DND-41 (cell line): ENCODE data around the gene FGFR3.

Source experiments
- ATAC-seq: fragments of 200-7000 bp; cut with Tn5 transposase; 3 replicates; pipeline ENCODE4 v1.9.1; 2021; ENCODE audit warnings: low read depth; ENCODE audit not compliant: insufficient read depth
- DNase-seq: peaks from one replicate; pipeline ENCODE4 v3.0.0-alpha.2; 2020
- H2AFZ ChIP-seq: 2 replicates; pipeline ENCODE4 v1.6.0; 2012; ENCODE audit warnings: low read depth, low read length
- H3K27ac ChIP-seq: 2 replicates; pipeline ENCODE4 v1.5.1; 2012; ENCODE audit warnings: low read length, inconsistent platforms
- H3K27me3 ChIP-seq: fragments of 200-600 bp; sonication (generic); 2 replicates; pipeline ENCODE4 v1.6.0; 2012; ENCODE audit warnings: low read length, mild to moderate bottlenecking, inconsistent platforms; ENCODE audit not compliant: insufficient read depth, poor library complexity
- H3K36me3 ChIP-seq: 2 replicates; pipeline ENCODE4 v1.5.1; 2012; ENCODE audit warnings: low read length, inconsistent platforms; ENCODE audit not compliant: insufficient read depth
- H3K4me1 ChIP-seq: 2 replicates; pipeline ENCODE4 v1.5.1; 2012; ENCODE audit warnings: mild to moderate bottlenecking, low read length; ENCODE audit not compliant: insufficient read depth
- H3K4me2 ChIP-seq: 2 replicates; pipeline ENCODE4 v1.6.0; 2012; ENCODE audit warnings: mild to moderate bottlenecking, moderate library complexity, low read length, inconsistent platforms; ENCODE audit not compliant: insufficient read depth
- H3K4me3 ChIP-seq, 2 experiments: fragments of 200-600 bp in 1 of 2; shearing (Covaris generic) in 1 of 2; 2 replicates each; pipeline ENCODE4 v1.5.1; 2012 to 2016; ENCODE audit warnings: inconsistent platforms in 2 of 2, low read length in 2 of 2, mild to moderate bottlenecking in 2 of 2, low read depth in 1 of 2, moderate library complexity in 1 of 2
- H3K79me2 ChIP-seq: 2 replicates; pipeline ENCODE4 v1.6.0; 2012; ENCODE audit warnings: low read length, inconsistent platforms; ENCODE audit not compliant: insufficient read depth
- H3K9ac ChIP-seq: 2 replicates; pipeline ENCODE4 v1.6.0; 2012; ENCODE audit warnings: low read depth, mild to moderate bottlenecking, inconsistent platforms, low read length, moderate library complexity
- H3K9me3 ChIP-seq: 2 replicates; pipeline ENCODE4 v1.5.1; 2012; ENCODE audit warnings: low read length, moderate library complexity, mild to moderate bottlenecking, inconsistent platforms; ENCODE audit not compliant: insufficient read depth, severe bottlenecking
- H4K20me1 ChIP-seq: 2 replicates; pipeline ENCODE4 v1.6.0; 2012; ENCODE audit warnings: low read length; ENCODE audit not compliant: insufficient read depth
- CTCF ChIP-seq: IDR thresholded peaks from 2 replicates; pipeline ENCODE4 v1.5.1; 2012; ENCODE audit warnings: borderline replicate concordance, low read length, moderate library complexity, mild to moderate bottlenecking; ENCODE audit not compliant: poor library complexity, severe bottlenecking; ENCODE audit errors: extremely low read depth
- EZH2 ChIP-seq: IDR thresholded peaks from 3 replicates; pipeline ENCODE4 v1.6.1; 2012; ENCODE audit warnings: borderline replicate concordance, low read depth, mild to moderate bottlenecking, moderate library complexity, low read length, inconsistent platforms; ENCODE audit not compliant: severe bottlenecking

Gene FGFR3

GRCh38 chr4:1763070-1763549 lies 30.0 kb upstream of the FGFR3 start:
- no peaks in the 10 kb centered on the region for H3K9me3 ChIP-seq
- DNase-seq (no peak), ATAC-seq (no peak)
- H3K36me3 ChIP-seq: no peaks in the 10 kb centered on the region
- TF ChIP-seq CTCF: no peak
- TF ChIP-seq EZH2: no peak
- H3K4me1 ChIP-seq: no peaks in the 10 kb centered on the region
- no peak overlapping the region for H3K9ac ChIP-seq
- H4K20me1 ChIP-seq: peaks cover 3% of the 10 kb centered on the region; the same call in 1 of the 2 replicates
- H3K4me3 ChIP-seq: no peak overlapping the region
- H3K79me2 ChIP-seq: no peaks in the 10 kb centered on the region
- no peak overlapping the region for H3K27ac ChIP-seq
- H3K27me3 ChIP-seq: no peaks in the 10 kb centered on the region
- H3K4me2 ChIP-seq: no peak overlapping the region
- no peak overlapping the region for H2AFZ ChIP-seq

GRCh38 chr4:1763550-1764080 lies 29.5 kb upstream of the FGFR3 start:
- no peak overlapping the region for H3K4me3 ChIP-seq
- no peak for TF ChIP-seq CTCF
- TF ChIP-seq EZH2: no peak
- H4K20me1 ChIP-seq: peaks cover 3% of the 10 kb centered on the region; the same call in 1 of the 2 replicates
- no peak overlapping the region for H3K9ac ChIP-seq
- no peaks in the 10 kb centered on the region for H3K9me3 ChIP-seq
- no peak for DNase-seq
- ATAC-seq: no peak
- H3K4me1 ChIP-seq: no peaks in the 10 kb centered on the region
- no peak overlapping the region for H2AFZ ChIP-seq
- H3K79me2 ChIP-seq: no peaks in the 10 kb centered on the region
- H3K4me2 ChIP-seq: no peak overlapping the region
- no peaks in the 10 kb centered on the region for H3K36me3 ChIP-seq
- no peaks in the 10 kb centered on the region for H3K27me3 ChIP-seq
- no peak overlapping the region for H3K27ac ChIP-seq

- H3K79me2 ChIP-seq: no peaks in the 10 kb centered on the region
- TF ChIP-seq EZH2: no peak
- TF ChIP-seq CTCF: no peak
- ATAC-seq (no peak), DNase-seq (no peak)
- H3K9me3 ChIP-seq: no peaks in the 10 kb centered on the region
- no peaks in the 10 kb centered on the region for H3K27me3 ChIP-seq
- H3K27ac ChIP-seq: no peak overlapping the region
- H4K20me1 ChIP-seq: peaks cover 3% of the 10 kb centered on the region; the same call in 1 of the 2 replicates
- H3K9ac ChIP-seq: no peak overlapping the region
- no peaks in the 10 kb centered on the region for H3K36me3 ChIP-seq
- no peak overlapping the region for H3K4me3 ChIP-seq
- no peak overlapping the region for H2AFZ ChIP-seq
- H3K4me1 ChIP-seq: no peaks in the 10 kb centered on the region
- no peak overlapping the region for H3K4me2 ChIP-seq
These were observed 28.4 kb upstream of the FGFR3 start for GRCh38 chr4:1764670-1765069.

GRCh38 chr4:1765409-1766072 lies 27.6 kb upstream of the FGFR3 start:
- H3K4me2 ChIP-seq: no peak overlapping the region
- H4K20me1 ChIP-seq: peaks cover 3% of the 10 kb centered on the region; the same call in 1 of the 2 replicates
- no peaks in the 10 kb centered on the region for H3K79me2 ChIP-seq
- no peak for DNase-seq
- no peak overlapping the region for H3K4me3 ChIP-seq
- no peaks in the 10 kb centered on the region for H3K27me3 ChIP-seq
- H2AFZ ChIP-seq: no peak overlapping the region
- no peak overlapping the region for H3K9ac ChIP-seq
- no peak for TF ChIP-seq CTCF
- TF ChIP-seq EZH2: no peak
- no peak overlapping the region for H3K27ac ChIP-seq
- no peaks in the 10 kb centered on the region for H3K9me3 ChIP-seq
- H3K4me1 ChIP-seq: no peaks in the 10 kb centered on the region
- H3K36me3 ChIP-seq: no peaks in the 10 kb centered on the region
- peak; percentile 10; the same call in 1 of the 3 replicates for ATAC-seq
